DOHH2 (cell line): ENCODE measurements around the gene USHBP1.

Experiments
- EZH2phosphoT487 ChIP-seq: fragments of 200-600 bp; sonication (generic); IDR thresholded peaks from 2 replicates; pipeline ENCODE4 v1.6.1; 2017; ENCODE audit warnings: borderline replicate concordance, mild to moderate bottlenecking, antibody characterized with exemption, low read length, moderate library complexity, mixed read lengths
- TF ChIP-seq, protein P1 (sequence below): fragments of 200-600 bp; sonication (generic); IDR thresholded peaks from one replicate; pipeline ENCODE4 v1.5.1; 2014; ENCODE audit warnings: antibody characterized with exemption, mild to moderate bottlenecking, low read depth, low read length; ENCODE audit not compliant: poor library complexity, severe bottlenecking

DNA sequence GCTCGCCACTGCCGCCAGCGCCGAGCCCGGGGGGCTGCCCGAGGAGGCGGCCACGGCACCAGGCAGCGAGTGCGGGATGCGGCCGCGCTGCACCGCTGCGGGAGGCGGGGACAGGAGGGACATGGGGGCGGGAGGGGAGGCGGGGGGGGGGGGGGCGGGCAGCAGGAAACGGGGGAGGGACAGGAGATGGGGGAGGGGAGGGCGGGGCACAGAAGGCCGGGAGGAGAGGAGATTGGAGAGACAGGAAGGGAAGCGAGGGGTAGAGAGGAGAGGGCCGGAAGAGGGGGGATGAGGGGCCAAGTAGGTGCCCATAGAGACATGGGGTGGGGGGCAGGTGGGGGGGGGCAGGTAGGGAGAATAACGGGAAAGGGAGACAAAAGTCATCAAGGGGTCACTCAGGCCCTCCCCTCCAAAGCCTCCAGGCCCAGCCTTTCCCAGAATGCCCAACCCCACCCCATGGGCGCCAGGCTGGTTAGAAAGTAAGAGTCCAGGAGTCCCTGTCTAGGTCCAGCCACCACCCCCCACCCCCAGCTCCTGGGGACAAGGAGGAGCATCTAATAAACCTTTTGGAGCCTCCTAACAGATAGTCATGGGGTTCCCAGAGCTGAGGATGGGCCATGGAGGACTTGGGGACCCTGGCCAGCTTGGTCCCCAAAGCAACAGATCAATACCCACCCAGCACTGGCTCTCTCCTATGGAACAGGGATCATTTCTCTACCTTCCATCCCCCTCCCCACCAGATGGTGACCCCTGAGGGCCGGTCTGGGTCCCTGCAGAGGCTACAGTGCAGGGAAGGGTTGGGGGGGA is 28.4 kb downstream of the USHBP1 start:
- TF ChIP-seq, protein P1, sequence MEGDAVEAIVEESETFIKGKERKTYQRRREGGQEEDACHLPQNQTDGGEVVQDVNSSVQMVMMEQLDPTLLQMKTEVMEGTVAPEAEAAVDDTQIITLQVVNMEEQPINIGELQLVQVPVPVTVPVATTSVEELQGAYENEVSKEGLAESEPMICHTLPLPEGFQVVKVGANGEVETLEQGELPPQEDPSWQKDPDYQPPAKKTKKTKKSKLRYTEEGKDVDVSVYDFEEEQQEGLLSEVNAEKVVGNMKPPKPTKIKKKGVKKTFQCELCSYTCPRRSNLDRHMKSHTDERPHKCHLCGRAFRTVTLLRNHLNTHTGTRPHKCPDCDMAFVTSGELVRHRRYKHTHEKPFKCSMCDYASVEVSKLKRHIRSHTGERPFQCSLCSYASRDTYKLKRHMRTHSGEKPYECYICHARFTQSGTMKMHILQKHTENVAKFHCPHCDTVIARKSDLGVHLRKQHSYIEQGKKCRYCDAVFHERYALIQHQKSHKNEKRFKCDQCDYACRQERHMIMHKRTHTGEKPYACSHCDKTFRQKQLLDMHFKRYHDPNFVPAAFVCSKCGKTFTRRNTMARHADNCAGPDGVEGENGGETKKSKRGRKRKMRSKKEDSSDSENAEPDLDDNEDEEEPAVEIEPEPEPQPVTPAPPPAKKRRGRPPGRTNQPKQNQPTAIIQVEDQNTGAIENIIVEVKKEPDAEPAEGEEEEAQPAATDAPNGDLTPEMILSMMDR, result no peak
- no peak for TF ChIP-seq EZH2phosphoT487
